HCT116 (cell line): ENCODE measurements around the gene CIROP.

Source experiments
- CTCF ChIP-seq, 3 experiments: fragments of 200-600 bp in 1 of 3; sonication (generic) in 1 of 3; IDR thresholded peaks in 2 of 3; conservative IDR thresholded peaks in 1 of 3; 2 replicates each; pipeline ENCODE4 v1.5.1; 2012 to 2017; ENCODE audit warnings: low read depth in 2 of 3, low read length in 2 of 3, antibody characterized with exemption in 1 of 3, borderline replicate concordance in 1 of 3, control low read depth in 1 of 3, mild to moderate bottlenecking in 1 of 3, mixed read lengths in 1 of 3, mixed run types in 1 of 3, moderate library complexity in 1 of 3; ENCODE audit not compliant: insufficient read depth in 1 of 3
- POLR2A ChIP-seq: IDR thresholded peaks from 2 replicates; pipeline ENCODE4 v1.7.0; 2011; ENCODE audit warnings: borderline replicate concordance; ENCODE audit not compliant: insufficient read depth, insufficient read length; ENCODE audit errors: extremely low read depth
- ZNF274 ChIP-seq: fragments of 200-500 bp; sonication (Bioruptor generic); IDR thresholded peaks from 2 replicates; pipeline ENCODE4 v1.6.1; 2014; ENCODE audit warnings: mild to moderate bottlenecking, low read depth, low read length, inconsistent platforms

GRCh38 chr14:23093526-23093925 is 11.3 kb downstream of the CIROP start:
- TF ChIP-seq CTCF (IDR thresholded peaks at IDR 0.05 in 2 of 3, conservative IDR thresholded peaks at IDR 0.05 in 1 of 3; ENCODE audit: borderline replicate concordance in 1 of 3, insufficient read depth in 1 of 3, low read depth in 2 of 3, low read length in 2 of 3) (no peak), POLR2A (no peak), ZNF274 (no peak)
